Neural cell (in vitro differentiated cells): Measurements from ENCODE around the gene CREB1. TPM values are rescaled to one million over a fixed set of nuclear protein-coding genes. Genes with fewer than 3 reads are reported as not detected.

Source experiments
- H2AFZ ChIP-seq: fragments of 200-600, 300-800 bp; sonication (generic), shearing (Covaris generic); 2 replicates; pipeline ENCODE4 v1.6.0; 2014; ENCODE audit warnings: low read depth, mild to moderate bottlenecking, antibody characterized with exemption, low read length, moderate library complexity
- H3F3A ChIP-seq: fragments of 200-600 bp; shearing (Covaris generic); 2 replicates; pipeline ENCODE4 v1.6.1; 2016; ENCODE audit warnings: mild to moderate bottlenecking, moderate library complexity, mixed read lengths, antibody characterized with exemption, low read length; ENCODE audit not compliant: insufficient read depth, poor library complexity, severe bottlenecking
- H3K27ac ChIP-seq: fragments of 200-600, 300-800 bp; sonication (generic), shearing (Covaris generic); 2 replicates; pipeline ENCODE4 v1.5.1; 2014; ENCODE audit warnings: mild to moderate bottlenecking, low read length, moderate library complexity
- H3K27me3 ChIP-seq: fragments of 300-800, 200-600 bp; sonication (generic), shearing (Covaris generic); 2 replicates; pipeline ENCODE4 v1.6.0; 2014; ENCODE audit warnings: mild to moderate bottlenecking, low read depth, low read length, moderate library complexity; ENCODE audit not compliant: insufficient read depth
- H3K36me3 ChIP-seq: fragments of 300-800, 200-600 bp; sonication (generic), shearing (Covaris generic); 2 replicates; pipeline ENCODE4 v1.5.1; 2014; ENCODE audit warnings: mild to moderate bottlenecking, antibody characterized with exemption, low read length, moderate library complexity; ENCODE audit not compliant: insufficient read depth
- H3K4me2 ChIP-seq: fragments of 300-800, 200-600 bp; sonication (generic), shearing (Covaris generic); 2 replicates; pipeline ENCODE4 v1.6.0; 2014; ENCODE audit warnings: mild to moderate bottlenecking, low read length
- H3K4me3 ChIP-seq: fragments of 300-800, 200-600 bp; sonication (generic), shearing (Covaris generic); 2 replicates; pipeline ENCODE4 v1.5.1; 2014; ENCODE audit warnings: mild to moderate bottlenecking, low read length, moderate library complexity
- H3K79me2 ChIP-seq: fragments of 200-600 bp; shearing (Covaris generic); replicated peaks from 2 replicates; pipeline ENCODE4 v1.6.0; 2014; ENCODE audit warnings: mild to moderate bottlenecking, low read length, moderate library complexity; ENCODE audit not compliant: insufficient read depth
- H3K9ac ChIP-seq: fragments of 300-800, 200-600 bp; sonication (generic), shearing (Covaris generic); 2 replicates; pipeline ENCODE4 v1.6.1; 2016; ENCODE audit warnings: mild to moderate bottlenecking, low read length, mixed read lengths
- H3K9me2 ChIP-seq: fragments of 200-600 bp; shearing (Covaris generic); 2 replicates; pipeline ENCODE4 v1.6.1; 2016; ENCODE audit warnings: mild to moderate bottlenecking, low read length, mixed read lengths; ENCODE audit not compliant: insufficient read depth
- H3K9me3 ChIP-seq: fragments of 200-600, 300-800 bp; sonication (generic), shearing (Covaris generic); 2 replicates; pipeline ENCODE4 v1.6.1; 2016; ENCODE audit warnings: mild to moderate bottlenecking, mixed run types, low read length, moderate library complexity, mixed read lengths
- H4K20me1 ChIP-seq: fragments of 200-600 bp; shearing (Covaris generic); 2 replicates; pipeline ENCODE4 v1.6.1; 2016; ENCODE audit warnings: mild to moderate bottlenecking, mixed run types; ENCODE audit not compliant: insufficient read depth
- EP300 ChIP-seq: fragments of 450-650 bp; conservative IDR thresholded peaks from 2 replicates; pipeline ENCODE4 v1.6.1; 2014; ENCODE audit warnings: antibody characterized with exemption, mild to moderate bottlenecking, moderate library complexity; ENCODE audit not compliant: poor library complexity, severe bottlenecking
- EZH2 ChIP-seq: fragments of 200-600, 300-800 bp; shearing (Covaris generic), sonication (generic); IDR thresholded peaks from 2 replicates; pipeline ENCODE4 v1.6.1; 2014; ENCODE audit warnings: antibody characterized with exemption, low read length, borderline replicate concordance, mild to moderate bottlenecking; ENCODE audit not compliant: insufficient read depth, poor library complexity, severe bottlenecking
- MXI1 ChIP-seq: fragments of 450-650 bp; conservative IDR thresholded peaks from 2 replicates; pipeline ENCODE4 v1.6.1; 2014; ENCODE audit warnings: antibody characterized with exemption, mild to moderate bottlenecking; ENCODE audit not compliant: poor library complexity, severe bottlenecking
- POLR2AphosphoS5 ChIP-seq: IDR thresholded peaks from 2 replicates; pipeline ENCODE4 v1.6.1; 2012
- RAD21 ChIP-seq: fragments of 450-650 bp; conservative IDR thresholded peaks from 2 replicates; pipeline ENCODE4 v1.6.1; 2014; ENCODE audit warnings: antibody characterized with exemption, mild to moderate bottlenecking, moderate library complexity
- SMC3 ChIP-seq: fragments of 450-650 bp; conservative IDR thresholded peaks from 2 replicates; pipeline ENCODE4 v1.6.1; 2014; ENCODE audit warnings: antibody characterized with exemption, mild to moderate bottlenecking, moderate library complexity; ENCODE audit not compliant: poor library complexity
- TAF1 ChIP-seq: IDR thresholded peaks from 2 replicates; pipeline ENCODE4 v1.6.1; 2012; ENCODE audit warnings: low read depth
- polyA plus RNA-seq: library from polyadenylated mRNA; depleted of rRNA; stranded (reverse); fragments of >200 nt; gene quantifications from 2 replicates; pipeline ENCODE4 v1.2.3, GENCODE V29; 2014
- TF ChIP-seq, protein P1 (sequence below): fragments of 450-650 bp; IDR thresholded peaks from 2 replicates; pipeline ENCODE4 v1.5.1; 2014; ENCODE audit warnings: antibody characterized with exemption, mild to moderate bottlenecking, moderate library complexity; ENCODE audit not compliant: poor library complexity, severe bottlenecking
- TF ChIP-seq, protein P2 (sequence below): IDR thresholded peaks from 2 replicates; pipeline ENCODE4 v1.6.1; 2012; ENCODE audit warnings: borderline replicate concordance

The CREB1 gene
- polyA plus RNA-seq, 1 donor from 2014 or later = 38.7 TPM

GRCh38 chr2:207511851-207512250 is 17.9 kb upstream of the CREB1 start:
- no peak overlapping the region for H3K4me2 ChIP-seq
- H3K36me3 ChIP-seq = no peaks in the 10 kb centered on the region
- no peaks in the 10 kb centered on the region for H3K9me2 ChIP-seq
- H3K27me3 ChIP-seq = no peaks in the 10 kb centered on the region
- no peaks in the 10 kb centered on the region for H4K20me1 ChIP-seq
- no peak overlapping the region for H3K4me3 ChIP-seq
- no peak overlapping the region for H3K27ac ChIP-seq
- no peaks in the 10 kb centered on the region for H3K79me2 ChIP-seq
- no peak overlapping the region for H3K9ac ChIP-seq
- H3K9me3 ChIP-seq = no peaks in the 10 kb centered on the region
- H2AFZ ChIP-seq = no peak overlapping the region
- TF ChIP-seq RAD21 (no peak), EP300 (no peak), EZH2 (no peak), MXI1 (no peak), SMC3 (no peak), TAF1 (no peak), POLR2AphosphoS5 (no peak)
- TF ChIP-seq, protein P1, sequence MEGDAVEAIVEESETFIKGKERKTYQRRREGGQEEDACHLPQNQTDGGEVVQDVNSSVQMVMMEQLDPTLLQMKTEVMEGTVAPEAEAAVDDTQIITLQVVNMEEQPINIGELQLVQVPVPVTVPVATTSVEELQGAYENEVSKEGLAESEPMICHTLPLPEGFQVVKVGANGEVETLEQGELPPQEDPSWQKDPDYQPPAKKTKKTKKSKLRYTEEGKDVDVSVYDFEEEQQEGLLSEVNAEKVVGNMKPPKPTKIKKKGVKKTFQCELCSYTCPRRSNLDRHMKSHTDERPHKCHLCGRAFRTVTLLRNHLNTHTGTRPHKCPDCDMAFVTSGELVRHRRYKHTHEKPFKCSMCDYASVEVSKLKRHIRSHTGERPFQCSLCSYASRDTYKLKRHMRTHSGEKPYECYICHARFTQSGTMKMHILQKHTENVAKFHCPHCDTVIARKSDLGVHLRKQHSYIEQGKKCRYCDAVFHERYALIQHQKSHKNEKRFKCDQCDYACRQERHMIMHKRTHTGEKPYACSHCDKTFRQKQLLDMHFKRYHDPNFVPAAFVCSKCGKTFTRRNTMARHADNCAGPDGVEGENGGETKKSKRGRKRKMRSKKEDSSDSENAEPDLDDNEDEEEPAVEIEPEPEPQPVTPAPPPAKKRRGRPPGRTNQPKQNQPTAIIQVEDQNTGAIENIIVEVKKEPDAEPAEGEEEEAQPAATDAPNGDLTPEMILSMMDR = no peak
- TF ChIP-seq, protein P2, sequence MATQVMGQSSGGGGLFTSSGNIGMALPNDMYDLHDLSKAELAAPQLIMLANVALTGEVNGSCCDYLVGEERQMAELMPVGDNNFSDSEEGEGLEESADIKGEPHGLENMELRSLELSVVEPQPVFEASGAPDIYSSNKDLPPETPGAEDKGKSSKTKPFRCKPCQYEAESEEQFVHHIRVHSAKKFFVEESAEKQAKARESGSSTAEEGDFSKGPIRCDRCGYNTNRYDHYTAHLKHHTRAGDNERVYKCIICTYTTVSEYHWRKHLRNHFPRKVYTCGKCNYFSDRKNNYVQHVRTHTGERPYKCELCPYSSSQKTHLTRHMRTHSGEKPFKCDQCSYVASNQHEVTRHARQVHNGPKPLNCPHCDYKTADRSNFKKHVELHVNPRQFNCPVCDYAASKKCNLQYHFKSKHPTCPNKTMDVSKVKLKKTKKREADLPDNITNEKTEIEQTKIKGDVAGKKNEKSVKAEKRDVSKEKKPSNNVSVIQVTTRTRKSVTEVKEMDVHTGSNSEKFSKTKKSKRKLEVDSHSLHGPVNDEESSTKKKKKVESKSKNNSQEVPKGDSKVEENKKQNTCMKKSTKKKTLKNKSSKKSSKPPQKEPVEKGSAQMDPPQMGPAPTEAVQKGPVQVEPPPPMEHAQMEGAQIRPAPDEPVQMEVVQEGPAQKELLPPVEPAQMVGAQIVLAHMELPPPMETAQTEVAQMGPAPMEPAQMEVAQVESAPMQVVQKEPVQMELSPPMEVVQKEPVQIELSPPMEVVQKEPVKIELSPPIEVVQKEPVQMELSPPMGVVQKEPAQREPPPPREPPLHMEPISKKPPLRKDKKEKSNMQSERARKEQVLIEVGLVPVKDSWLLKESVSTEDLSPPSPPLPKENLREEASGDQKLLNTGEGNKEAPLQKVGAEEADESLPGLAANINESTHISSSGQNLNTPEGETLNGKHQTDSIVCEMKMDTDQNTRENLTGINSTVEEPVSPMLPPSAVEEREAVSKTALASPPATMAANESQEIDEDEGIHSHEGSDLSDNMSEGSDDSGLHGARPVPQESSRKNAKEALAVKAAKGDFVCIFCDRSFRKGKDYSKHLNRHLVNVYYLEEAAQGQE = no peak
- no peaks in the 10 kb centered on the region for H3F3A ChIP-seq

- Histone ChIP-seq H3K27me3 (no peaks in the 10 kb centered on the region), H3K27ac (no peak overlapping the region), H3K36me3 (no peaks in the 10 kb centered on the region), H3K79me2 (no peaks in the 10 kb centered on the region), H3K9me2 (no peaks in the 10 kb centered on the region), H3F3A (no peaks in the 10 kb centered on the region), H3K4me2 (no peak overlapping the region), H4K20me1 (no peaks in the 10 kb centered on the region), H3K4me3 (no peak overlapping the region), H2AFZ (no peak overlapping the region), H3K9ac (no peak overlapping the region), H3K9me3 (no peaks in the 10 kb centered on the region)
- TF ChIP-seq TAF1 (no peak), RAD21 (no peak), EP300 (no peak), POLR2AphosphoS5 (no peak), MXI1 (no peak), EZH2 (no peak), SMC3 (no peak)
- TF ChIP-seq, protein P1 = no peak
- TF ChIP-seq, protein P2 = no peak
Measured at GRCh38 chr2:207512356-207512755, 17.4 kb upstream of the CREB1 start.
